ENCODE results near the gene PPP2R5B. TPM values are rescaled to one million over a fixed set of nuclear protein-coding genes. Genes with fewer than 3 reads are reported as not detected.
"Not testable (repeated sequence)": the region's sequence is repeated elsewhere in the genome, so short reads cannot be mapped to it uniquely, and the experiment has no call there.

PPP2R5B gene
- total and polyA plus RNA-seq, 2 donors = 7.3 to 22.1 TPM

- H3K27ac ChIP-seq (ENCODE audit: low read depth) = peak within 1 kb of the TSS; percentile 54
- WGBS = 17% methylated on average over 68 of the region's 69 CpGs
- peak within 1 kb of the TSS; percentile 4 for H3K4me3 ChIP-seq (ENCODE audit: low read depth, low read length)
- no peaks in the 10 kb centered on the region for H3K36me3 ChIP-seq (ENCODE audit: insufficient read depth)
- H3K4me1 ChIP-seq (ENCODE audit: insufficient read depth) = peaks cover 2% of the 10 kb centered on the region
- DNase-seq (ENCODE audit: extremely low spot score) = peak; percentile 29
These were observed 47.1 kb downstream of the PPP2R5B start, which contains the start of gene MAJIN for GRCh38 chr11:64971421-64972233. Gene MAJIN, minus strand, starts transcription at chr11:64972108. Its CDS starts 12,703 bp downstream, at chr11:64959405.

GRCh38 chr11:64974124-64974523, 49.6 kb downstream of the PPP2R5B start:
- 74% methylated on average over 5 of the region's 5 CpGs for WGBS
- Histone ChIP-seq H3K4me3 (ENCODE audit: low read depth, low read length) (no peak overlapping the region), H3K36me3 (ENCODE audit: insufficient read depth) (no peaks in the 10 kb centered on the region), H3K27ac (ENCODE audit: low read depth) (no peak overlapping the region), H3K4me1 (ENCODE audit: insufficient read depth) (peaks cover 2% of the 10 kb centered on the region)
- DNase-seq (ENCODE audit: extremely low spot score) = no peak

GRCh38 chr11:64976651-64977050, 52.2 kb downstream of the PPP2R5B start:
- H3K27ac ChIP-seq (ENCODE audit: low read depth) = no peak overlapping the region
- peaks cover 2% of the 10 kb centered on the region for H3K4me1 ChIP-seq (ENCODE audit: insufficient read depth)
- WGBS = 60% methylated on average over 2 of the region's 2 CpGs
- no peak for DNase-seq (ENCODE audit: extremely low spot score)
- H3K36me3 ChIP-seq (ENCODE audit: insufficient read depth) = no peaks in the 10 kb centered on the region
- H3K4me3 ChIP-seq (ENCODE audit: low read depth, low read length) = no peak overlapping the region

GRCh38 chr11:64983339-64983738, 58.9 kb downstream of the PPP2R5B start:
- not testable (repeated sequence) for H3K4me1 ChIP-seq (ENCODE audit: insufficient read depth); H3K36me3 ChIP-seq (ENCODE audit: insufficient read depth); H3K27ac ChIP-seq (ENCODE audit: low read depth); H3K4me3 ChIP-seq (ENCODE audit: low read depth, low read length); DNase-seq (ENCODE audit: extremely low spot score)
- WGBS = 87% methylated on average over 5 of the region's 5 CpGs

Small RNA genes within 50 kb of the gene (small RNA-seq; reads per million reads assigned to genes)
- gene MIR6749 (not detected), gene MIR6750 (0.12 reads per million)

Other genes starting within 250 kb of the PPP2R5B start
- 11.5 TPM for gene NRXN2, start 201.5 kb upstream of the PPP2R5B start, total RNA-seq
- 30.5 TPM for gene NRXN2, start 201.5 kb upstream of the PPP2R5B start, polyA plus RNA-seq
- 7.6 TPM for gene RASGRP2, start 180.5 kb upstream of the PPP2R5B start, total RNA-seq
- 46.1 TPM for gene RASGRP2, start 180.5 kb upstream of the PPP2R5B start, polyA plus RNA-seq
- 15.1 TPM for gene PYGM, start 164.7 kb upstream of the PPP2R5B start, total RNA-seq
- 33.6 TPM for gene PYGM, start 164.7 kb upstream of the PPP2R5B start, polyA plus RNA-seq
- gene SF1, start 146.1 kb upstream of the PPP2R5B start, total RNA-seq = 111 TPM
- 115 TPM for gene SF1, start 146.1 kb upstream of the PPP2R5B start, polyA plus RNA-seq
- gene MAP4K2, start 121.5 kb upstream of the PPP2R5B start, total RNA-seq = 11.7 TPM
- gene MAP4K2, start 121.5 kb upstream of the PPP2R5B start, polyA plus RNA-seq = 13.9 TPM
- gene MEN1, start 114.1 kb upstream of the PPP2R5B start, total RNA-seq = 11.3 TPM
- gene MEN1, start 114.1 kb upstream of the PPP2R5B start, polyA plus RNA-seq = 17.4 TPM
- 4.3 TPM for gene CDC42BPG, start 80.0 kb upstream of the PPP2R5B start, total RNA-seq
- gene CDC42BPG, start 80.0 kb upstream of the PPP2R5B start, polyA plus RNA-seq = 3.2 TPM
- gene EHD1, start 46.1 kb upstream of the PPP2R5B start, total RNA-seq = 31.3 TPM
- gene EHD1, start 46.1 kb upstream of the PPP2R5B start, polyA plus RNA-seq = 50.5 TPM
- 7.6 TPM for gene ATG2A, start 7.5 kb upstream of the PPP2R5B start, total RNA-seq
- gene ATG2A, start 7.5 kb upstream of the PPP2R5B start, polyA plus RNA-seq = 21.4 TPM
- not detected for gene GPHA2, start 11.2 kb downstream of the PPP2R5B start, total RNA-seq
- not detected for gene GPHA2, start 11.2 kb downstream of the PPP2R5B start, polyA plus RNA-seq
- gene MAJIN, start 47.4 kb downstream of the PPP2R5B start, total RNA-seq = not detected
- gene MAJIN, start 47.4 kb downstream of the PPP2R5B start, polyA plus RNA-seq = not detected
- 0.85 TPM for gene BATF2, start 72.3 kb downstream of the PPP2R5B start, total RNA-seq
- 5.8 TPM for gene BATF2, start 72.3 kb downstream of the PPP2R5B start, polyA plus RNA-seq
- 37.9 TPM for gene ARL2, start 89.5 kb downstream of the PPP2R5B start, total RNA-seq
- 170 TPM for gene ARL2, start 89.5 kb downstream of the PPP2R5B start, polyA plus RNA-seq
- 9.4 TPM for gene SNX15, start 102.8 kb downstream of the PPP2R5B start, total RNA-seq
- 34.5 TPM for gene SNX15, start 102.8 kb downstream of the PPP2R5B start, polyA plus RNA-seq
- gene SAC3D1, start 116.5 kb downstream of the PPP2R5B start, total RNA-seq = 3.0 TPM
- gene SAC3D1, start 116.5 kb downstream of the PPP2R5B start, polyA plus RNA-seq = 14.7 TPM
- gene NAALADL1, start 133.9 kb downstream of the PPP2R5B start, total RNA-seq = 11.7 TPM
- 38.1 TPM for gene NAALADL1, start 133.9 kb downstream of the PPP2R5B start, polyA plus RNA-seq
- 3.9 TPM for gene CDCA5, start 159.4 kb downstream of the PPP2R5B start, total RNA-seq
- gene CDCA5, start 159.4 kb downstream of the PPP2R5B start, polyA plus RNA-seq = 1.2 TPM
- gene ZFPL1, start 159.5 kb downstream of the PPP2R5B start, total RNA-seq = 14.6 TPM
- gene ZFPL1, start 159.5 kb downstream of the PPP2R5B start, polyA plus RNA-seq = 50.8 TPM
- gene VPS51, start 171.5 kb downstream of the PPP2R5B start, total RNA-seq = 107 TPM
- gene VPS51, start 171.5 kb downstream of the PPP2R5B start, polyA plus RNA-seq = 167 TPM
- gene TM7SF2, start 187.2 kb downstream of the PPP2R5B start, total RNA-seq = 9.6 TPM
- 12.1 TPM for gene TM7SF2, start 187.2 kb downstream of the PPP2R5B start, polyA plus RNA-seq
- gene ZNHIT2, start 193.0 kb downstream of the PPP2R5B start, total RNA-seq = 2.6 TPM
- 19.8 TPM for gene ZNHIT2, start 193.0 kb downstream of the PPP2R5B start, polyA plus RNA-seq
- 177 TPM for gene FAU, start 197.4 kb downstream of the PPP2R5B start, total RNA-seq
- gene FAU, start 197.4 kb downstream of the PPP2R5B start, polyA plus RNA-seq = 1,282 TPM
- 26.8 TPM for gene MRPL49, start 197.6 kb downstream of the PPP2R5B start, total RNA-seq
- 55.6 TPM for gene MRPL49, start 197.6 kb downstream of the PPP2R5B start, polyA plus RNA-seq
- 16.2 TPM for gene SYVN1, start 209.8 kb downstream of the PPP2R5B start, total RNA-seq
- gene SYVN1, start 209.8 kb downstream of the PPP2R5B start, polyA plus RNA-seq = 29.3 TPM
- not detected for gene SPDYC, start 245.5 kb downstream of the PPP2R5B start, total RNA-seq
- gene SPDYC, start 245.5 kb downstream of the PPP2R5B start, polyA plus RNA-seq = not detected